Panc1 (cell line): ENCODE results near the gene TNIK.

Experiments
- POLR2AphosphoS5 ChIP-seq: IDR thresholded peaks from 2 replicates; pipeline ENCODE4 v1.6.1; 2012; ENCODE audit warnings: mild to moderate bottlenecking, low read depth, low read length, moderate library complexity
- TF ChIP-seq, protein P1 (sequence below): fragments of 450-650 bp; IDR thresholded peaks from 2 replicates; pipeline ENCODE4 v1.5.1; 2017; ENCODE audit warnings: mild to moderate bottlenecking
- TF ChIP-seq, protein P2 (sequence below), 2 experiments: IDR thresholded peaks; 2 replicates each; pipeline ENCODE4 v1.6.1; 2011 to 2012; ENCODE audit warnings: low read depth in 2 of 2, control low read depth in 1 of 2, low read length in 1 of 2, mild to moderate bottlenecking in 1 of 2, moderate library complexity in 1 of 2; ENCODE audit not compliant: insufficient read depth in 1 of 2

- TF ChIP-seq, protein P1, sequence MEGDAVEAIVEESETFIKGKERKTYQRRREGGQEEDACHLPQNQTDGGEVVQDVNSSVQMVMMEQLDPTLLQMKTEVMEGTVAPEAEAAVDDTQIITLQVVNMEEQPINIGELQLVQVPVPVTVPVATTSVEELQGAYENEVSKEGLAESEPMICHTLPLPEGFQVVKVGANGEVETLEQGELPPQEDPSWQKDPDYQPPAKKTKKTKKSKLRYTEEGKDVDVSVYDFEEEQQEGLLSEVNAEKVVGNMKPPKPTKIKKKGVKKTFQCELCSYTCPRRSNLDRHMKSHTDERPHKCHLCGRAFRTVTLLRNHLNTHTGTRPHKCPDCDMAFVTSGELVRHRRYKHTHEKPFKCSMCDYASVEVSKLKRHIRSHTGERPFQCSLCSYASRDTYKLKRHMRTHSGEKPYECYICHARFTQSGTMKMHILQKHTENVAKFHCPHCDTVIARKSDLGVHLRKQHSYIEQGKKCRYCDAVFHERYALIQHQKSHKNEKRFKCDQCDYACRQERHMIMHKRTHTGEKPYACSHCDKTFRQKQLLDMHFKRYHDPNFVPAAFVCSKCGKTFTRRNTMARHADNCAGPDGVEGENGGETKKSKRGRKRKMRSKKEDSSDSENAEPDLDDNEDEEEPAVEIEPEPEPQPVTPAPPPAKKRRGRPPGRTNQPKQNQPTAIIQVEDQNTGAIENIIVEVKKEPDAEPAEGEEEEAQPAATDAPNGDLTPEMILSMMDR = no peak
- TF ChIP-seq POLR2AphosphoS5 = no peak
- TF ChIP-seq, protein P2, sequence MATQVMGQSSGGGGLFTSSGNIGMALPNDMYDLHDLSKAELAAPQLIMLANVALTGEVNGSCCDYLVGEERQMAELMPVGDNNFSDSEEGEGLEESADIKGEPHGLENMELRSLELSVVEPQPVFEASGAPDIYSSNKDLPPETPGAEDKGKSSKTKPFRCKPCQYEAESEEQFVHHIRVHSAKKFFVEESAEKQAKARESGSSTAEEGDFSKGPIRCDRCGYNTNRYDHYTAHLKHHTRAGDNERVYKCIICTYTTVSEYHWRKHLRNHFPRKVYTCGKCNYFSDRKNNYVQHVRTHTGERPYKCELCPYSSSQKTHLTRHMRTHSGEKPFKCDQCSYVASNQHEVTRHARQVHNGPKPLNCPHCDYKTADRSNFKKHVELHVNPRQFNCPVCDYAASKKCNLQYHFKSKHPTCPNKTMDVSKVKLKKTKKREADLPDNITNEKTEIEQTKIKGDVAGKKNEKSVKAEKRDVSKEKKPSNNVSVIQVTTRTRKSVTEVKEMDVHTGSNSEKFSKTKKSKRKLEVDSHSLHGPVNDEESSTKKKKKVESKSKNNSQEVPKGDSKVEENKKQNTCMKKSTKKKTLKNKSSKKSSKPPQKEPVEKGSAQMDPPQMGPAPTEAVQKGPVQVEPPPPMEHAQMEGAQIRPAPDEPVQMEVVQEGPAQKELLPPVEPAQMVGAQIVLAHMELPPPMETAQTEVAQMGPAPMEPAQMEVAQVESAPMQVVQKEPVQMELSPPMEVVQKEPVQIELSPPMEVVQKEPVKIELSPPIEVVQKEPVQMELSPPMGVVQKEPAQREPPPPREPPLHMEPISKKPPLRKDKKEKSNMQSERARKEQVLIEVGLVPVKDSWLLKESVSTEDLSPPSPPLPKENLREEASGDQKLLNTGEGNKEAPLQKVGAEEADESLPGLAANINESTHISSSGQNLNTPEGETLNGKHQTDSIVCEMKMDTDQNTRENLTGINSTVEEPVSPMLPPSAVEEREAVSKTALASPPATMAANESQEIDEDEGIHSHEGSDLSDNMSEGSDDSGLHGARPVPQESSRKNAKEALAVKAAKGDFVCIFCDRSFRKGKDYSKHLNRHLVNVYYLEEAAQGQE (IDR thresholded peaks at IDR 0.05; ENCODE audit: insufficient read depth in 1 of 2, low read depth in 2 of 2, low read length in 1 of 2) = no peak
Observed at GRCh38 chr3:171212648-171213047, 247.6 kb downstream of the TNIK start.
